H1 (cell line): Measurements from ENCODE around the gene KLHL17. TPM values are rescaled to one million over a fixed set of nuclear protein-coding genes. Genes with fewer than 3 reads are reported as not detected.

ENCODE experiments used
- CTCF ChIA-PET: fragments of 300-600 bp; sonication (Branson Sonifier 250); formaldehyde crosslinking; loops from one replicate; lab custom pipeline; 2021; ENCODE audit not compliant: partially characterized antibody; lab: Charles Lee
- POLR2A ChIA-PET: fragments of 300-600 bp; sonication (Branson Sonifier 250); formaldehyde crosslinking; loops from one replicate; lab custom pipeline; 2021; ENCODE audit warnings: inconsistent platforms; ENCODE audit not compliant: partially characterized antibody; lab: Charles Lee
- DNase-seq, 2 experiments: peaks; one replicate each; pipeline versions ENCODE4 v3.0.0 to v3.0.0-alpha.2; 2010 to 2022; ENCODE audit warnings: low spot score in 2 of 2, low read depth in 1 of 2, mixed read lengths in 1 of 2
- FAIRE-seq: peaks from 2 replicates; lab custom pipeline; 2011; peaks lifted over from hg19 to GRCh38; lab: Jason Lieb, UNC
- H2AFZ ChIP-seq: 2 replicates; pipeline ENCODE4 v1.8.1; 2012; ENCODE audit warnings: low read length, inconsistent platforms
- H2AK5ac ChIP-seq: 2 replicates; pipeline ENCODE4 v1.6.1; 2013; ENCODE audit warnings: low read depth, low read length
- H2BK120ac ChIP-seq: replicated peaks from 2 replicates; pipeline ENCODE3; 2013; ENCODE audit warnings: low read depth, low read length, inconsistent platforms
- H2BK12ac ChIP-seq: 2 replicates; pipeline ENCODE4 v1.6.1; 2013; ENCODE audit warnings: low read depth, low read length
- H2BK15ac ChIP-seq: 2 replicates; pipeline ENCODE4 v1.6.1; 2013; ENCODE audit warnings: low read length
- H2BK20ac ChIP-seq: 2 replicates; pipeline ENCODE4 v1.6.1; 2013; ENCODE audit warnings: low read length
- H2BK5ac ChIP-seq: 2 replicates; pipeline ENCODE4 v1.6.1; 2013; ENCODE audit warnings: low read depth, low read length
- H3K14ac ChIP-seq: 2 replicates; pipeline ENCODE4 v1.6.1; 2013; ENCODE audit warnings: inconsistent platforms; ENCODE audit not compliant: insufficient read length
- H3K18ac ChIP-seq: 2 replicates; pipeline ENCODE4 v1.6.1; 2013; ENCODE audit warnings: low read length; ENCODE audit errors: extremely low read depth
- H3K23ac ChIP-seq: 2 replicates; pipeline ENCODE4 v1.6.1; 2013; ENCODE audit warnings: inconsistent platforms; ENCODE audit not compliant: insufficient read length
- H3K23me2 ChIP-seq: 2 replicates; pipeline ENCODE4 v1.6.1; 2013; ENCODE audit warnings: low read depth, low read length
- H3K27ac ChIP-seq: 2 replicates; pipeline ENCODE4 v1.6.1; 2011; ENCODE audit warnings: low read depth, low read length, inconsistent platforms
- H3K27me3 ChIP-seq, 4 experiments: replicated peaks in 1 of 4; 1 replicate in 1 of 4; 2 replicates in 3 of 4; pipeline versions ENCODE4 v1.6.1 to v1.8.1; 2011 to 2013; ENCODE audit warnings: low read length in 3 of 4, mild to moderate bottlenecking in 3 of 4, inconsistent platforms in 2 of 4, mixed read lengths in 2 of 4, moderate library complexity in 1 of 4; ENCODE audit not compliant: control insufficient read depth in 3 of 4, insufficient read depth in 3 of 4; ENCODE audit errors: extremely low read depth in 1 of 4
- H3K36me3 ChIP-seq, 4 experiments: 2 replicates each; pipeline versions ENCODE4 v1.6.1 to v1.8.1; 2011 to 2013; ENCODE audit warnings: mild to moderate bottlenecking in 4 of 4, low read length in 3 of 4, moderate library complexity in 2 of 4, control low read depth in 1 of 4, inconsistent platforms in 1 of 4; ENCODE audit not compliant: insufficient read depth in 4 of 4, control insufficient read depth in 2 of 4
- H3K4ac ChIP-seq: replicated peaks from 2 replicates; pipeline ENCODE3; 2013; ENCODE audit warnings: low read length, low read depth, mixed read lengths, inconsistent platforms; ENCODE audit not compliant: insufficient read length
- H3K4me1 ChIP-seq, 4 experiments: replicated peaks in 1 of 4; 1 replicate in 1 of 4; 2 replicates in 3 of 4; pipeline versions ENCODE4 v1.6.1 to v1.8.1; 2011 to 2013; ENCODE audit warnings: low read length in 3 of 4, inconsistent platforms in 2 of 4, mixed read lengths in 1 of 4; ENCODE audit not compliant: insufficient read depth in 4 of 4, control insufficient read depth in 3 of 4
- H3K4me2 ChIP-seq, 2 experiments: 2 replicates each; pipeline versions ENCODE4 v1.6.1 to v1.8.1; 2011 to 2013; ENCODE audit warnings: low read depth in 2 of 2, low read length in 2 of 2, control low read depth in 1 of 2, inconsistent platforms in 1 of 2, mild to moderate bottlenecking in 1 of 2; ENCODE audit not compliant: insufficient read depth in 1 of 2
- H3K4me3 ChIP-seq, 4 experiments: fragments of 200-600, 300-600 bp in 1 of 4; sonication (generic), shearing (Covaris generic), sonication (Bioruptor Twin) in 1 of 4; 2 replicates each; pipeline versions ENCODE4 v1.5.1 to v1.8.1; 2011 to 2016; ENCODE audit warnings: low read length in 4 of 4, low read depth in 3 of 4, control low read depth in 2 of 4, inconsistent platforms in 2 of 4, mild to moderate bottlenecking in 2 of 4, mixed read lengths in 1 of 4, moderate library complexity in 1 of 4; ENCODE audit not compliant: insufficient read depth in 2 of 4; ENCODE audit errors: extremely low read depth in 1 of 4
- H3K56ac ChIP-seq: replicated peaks from 2 replicates; pipeline ENCODE3; 2013; ENCODE audit warnings: low read depth, mild to moderate bottlenecking, mixed read lengths, low read length, inconsistent platforms; ENCODE audit not compliant: insufficient read length
- H3K79me1 ChIP-seq: 2 replicates; pipeline ENCODE4 v1.6.1; 2013; ENCODE audit warnings: low read depth, low read length, control low read depth
- H3K79me2 ChIP-seq, 2 experiments: 2 replicates each; pipeline versions ENCODE4 v1.6.1 to v1.8.1; 2012 to 2013; ENCODE audit warnings: low read length in 2 of 2, mild to moderate bottlenecking in 2 of 2, inconsistent platforms in 1 of 2; ENCODE audit not compliant: insufficient read depth in 2 of 2, control insufficient read depth in 1 of 2
- H3K9ac ChIP-seq, 4 experiments: replicated peaks in 1 of 4; 1 replicate in 1 of 4; 2 replicates in 3 of 4; pipeline versions ENCODE4 v1.6.1 to v1.8.1; 2011 to 2013; ENCODE audit warnings: low read depth in 3 of 4, low read length in 3 of 4, control low read depth in 2 of 4, mild to moderate bottlenecking in 2 of 4, moderate library complexity in 2 of 4, inconsistent platforms in 1 of 4; ENCODE audit errors: extremely low read depth in 1 of 4
- H3K9me3 ChIP-seq, 2 experiments: 2 replicates each; pipeline versions ENCODE4 v1.6.1 to v1.8.1; 2012 to 2013; ENCODE audit warnings: mild to moderate bottlenecking in 2 of 2, moderate library complexity in 2 of 2, control low read depth in 1 of 2, inconsistent platforms in 1 of 2, low read depth in 1 of 2, low read length in 1 of 2, mixed read lengths in 1 of 2; ENCODE audit not compliant: insufficient read depth in 2 of 2
- H4K20me1 ChIP-seq, 2 experiments: replicated peaks in 1 of 2; 2 replicates each; pipeline versions ENCODE3 to v1.8.1; 2011 to 2013; ENCODE audit warnings: inconsistent platforms in 2 of 2, low read length in 2 of 2, mild to moderate bottlenecking in 1 of 2; ENCODE audit not compliant: insufficient read depth in 2 of 2, control insufficient read depth in 1 of 2
- H4K5ac ChIP-seq: 2 replicates; pipeline ENCODE4 v1.6.1; 2013; ENCODE audit warnings: low read length, low read depth, mixed read lengths, inconsistent platforms; ENCODE audit not compliant: insufficient read length
- H4K8ac ChIP-seq: 2 replicates; pipeline ENCODE4 v1.8.0; 2013; ENCODE audit warnings: mild to moderate bottlenecking, moderate library complexity, low read length, inconsistent platforms; ENCODE audit not compliant: insufficient read depth; ENCODE audit errors: extremely low read depth
- H4K91ac ChIP-seq: replicated peaks from 2 replicates; pipeline ENCODE3; 2013; ENCODE audit warnings: low read length, mixed read lengths, inconsistent platforms; ENCODE audit not compliant: insufficient read length
- EZH2 ChIP-seq: fragments of 200-600 bp; sonication (generic); IDR thresholded peaks from 2 replicates; pipeline ENCODE4 v1.7.1; 2012; ENCODE audit warnings: low read depth, mild to moderate bottlenecking, moderate library complexity, low read length, inconsistent platforms; ENCODE audit not compliant: severe bottlenecking
- RNF2 ChIP-seq: fragments of 200-900, 300-1000 bp; sonication (generic); IDR thresholded peaks from 2 replicates; pipeline ENCODE4 v1.7.1; 2016; ENCODE audit warnings: borderline replicate concordance, low read depth, mild to moderate bottlenecking, antibody characterized with exemption, low read length; ENCODE audit not compliant: poor library complexity, severe bottlenecking; ENCODE audit errors: missing control alignments
- SUZ12 ChIP-seq: fragments of 200-600 bp; sonication (generic); IDR thresholded peaks from 2 replicates; pipeline ENCODE4 v1.6.1; 2012; ENCODE audit warnings: mild to moderate bottlenecking, inconsistent platforms, low read length, moderate library complexity, mixed read lengths
- WGBS, 2 experiments: shearing (Covaris generic) in 1 of 2; methylation state at CpG; one replicate each; pipeline versions ENCODE4 v1.1.6 to v1.1.7; 2013 to 2015; ENCODE audit warnings: low lambda C conversion rate in 2 of 2, mixed read lengths in 2 of 2, inconsistent platforms in 1 of 2, low coverage in 1 of 2, missing lambda C conversion rate in 1 of 2; ENCODE audit not compliant: insufficient replicate concordance in 2 of 2, insufficient coverage in 1 of 2, insufficient read length in 1 of 2; ENCODE audit errors: extremely low coverage in 1 of 2, missing lambda C conversion rate in 1 of 2; 5-methylcytosine and 5-hydroxymethylcytosine counted together
- polyA plus RNA-seq, 7 experiments: library from polyadenylated mRNA; depleted of rRNA in 3 of 7; stranded (reverse) in 5 of 7; unstranded in 2 of 7; fragments of >200 nt in 5 of 7; fragments of 200-250 nt in 2 of 7; gene quantifications; 1 replicate in 5 of 7; 2 replicates in 1 of 7; 4 replicates in 1 of 7; pipeline versions ENCODE4 v1.2.1 to v1.2.3, GENCODE V29; 2011 to 2013; ENCODE audit warnings: missing spikeins in 2 of 7, mixed read lengths in 2 of 7
- total RNA-seq: library from RNA; stranded (reverse); fragmentation: NEBNext Ultra II Directional; extraction: Animal tissue kit (Norgen Biotek cat#: 25700); gene quantifications from 2 replicates; pipeline ENCODE4 v1.2.1, GENCODE V29; 2021

KLHL17 gene
- total and polyA plus RNA-seq, 2 of the 8 experiments (the other 6 are each of a cell fraction or from before 2014, with no cell fraction given): 32.6 to 36.1 TPM

GRCh38 chr1:941015-941587 is 19.3 kb upstream of the KLHL17 start:
- Histone ChIP-seq H2AK5ac (no peak overlapping the region), H2AFZ (no peak overlapping the region), H2BK120ac (no peak overlapping the region), H3K18ac (no peak overlapping the region), H3K23me2 (peaks cover 7% of the 10 kb centered on the region; the same call in 1 of the 2 replicates), H3K79me2 (no peaks in the 10 kb centered on the region), H2BK15ac (no peak overlapping the region), H2BK12ac (0 out of 2 replicates have a peak overlapping the region, but pooled peaks have one; percentile 23), H3K4me3 (peak overlapping the region in 3 of 4 experiments; percentile 6 to 59 (median 19); a peak in 7 of 8 replicates), H4K20me1 (peaks cover 14 to 36% of the 10 kb centered on the region in 2 experiments), H3K56ac (no peak overlapping the region), H3K27ac (no peak overlapping the region), H3K4me2 (peak overlapping the region; percentile 71 to 83), H4K8ac (peak overlapping the region; percentile 57; the same call in 1 of the 2 replicates), H3K79me1 (no peaks in the 10 kb centered on the region), H3K4me1 (peaks cover 3 to 38% (median 23%) of the 10 kb centered on the region in 4 experiments), H3K14ac (no peak overlapping the region), H3K23ac (no peak overlapping the region), H3K4ac (no peak overlapping the region), H3K9ac (no peak overlapping the region), H2BK5ac (no peak overlapping the region), H3K27me3 (peaks cover 64 to 73% (median 71%) of the 10 kb centered on the region in 4 experiments), H4K91ac (no peak overlapping the region), H3K9me3 (no peaks in the 10 kb centered on the region), H2BK20ac (no peak overlapping the region), H3K36me3 (peaks cover 0 to 13% (median 5%) of the 10 kb centered on the region in 4 experiments; a peak in 4 of 8 replicates), H4K5ac (no peak overlapping the region)
- FAIRE-seq (no peak), DNase-seq (no peak)
- POLR2A ChIA-PET: interaction anchor here (0.7 to 9.5 kb wide), 15 partner anchors 9 to 118 kb away, joined by 3 to 65 read pairs (median 5); partner anchors contain the start of genes NOC2L and SAMD11
- 15% methylated on average over 18 of the region's 36 CpGs; no CpG with 5 or more reads in 1 of the 2 experiments for WGBS, 2 experiments
- CTCF ChIA-PET: interaction anchor here (1.1 to 5.3 kb wide), 7 partner anchors 10 to 218 kb away, joined by 3 to 45 read pairs (median 4); partner anchors contain the start of gene NOC2L
- TF ChIP-seq SUZ12 (peak; percentile 75; the same call in 1 of the 2 replicates), RNF2 (peak; percentile 41), EZH2 (peak; percentile 92)
